Neural progenitor cell (in vitro differentiated cells): ENCODE measurements around the gene PTPRG. TPM values are rescaled to one million over a fixed set of nuclear protein-coding genes. Genes with fewer than 3 reads are reported as not detected.

Source experiments
- DNase-seq: peaks from one replicate; pipeline ENCODE4 v3.0.0-alpha.2; 2016; ENCODE audit warnings: low spot score
- H2AFZ ChIP-seq: fragments of 200-600 bp; sonication (generic); replicated peaks from 2 replicates; pipeline ENCODE4 v1.6.1; 2016; ENCODE audit warnings: antibody characterized with exemption
- H3F3A ChIP-seq: fragments of 200-600 bp; sonication (generic); 2 replicates; pipeline ENCODE4 v1.6.1; 2016; ENCODE audit warnings: antibody characterized with exemption, low read depth
- H3K27ac ChIP-seq: fragments of 200-600 bp; sonication (generic); 2 replicates; pipeline ENCODE4 v1.5.1; 2016; ENCODE audit warnings: mild to moderate bottlenecking
- H3K27me3 ChIP-seq: fragments of 200-600 bp; sonication (generic); 2 replicates; pipeline ENCODE4 v1.6.1; 2016; ENCODE audit warnings: mild to moderate bottlenecking, moderate library complexity
- H3K36me3 ChIP-seq: fragments of 200-600 bp; sonication (generic); 2 replicates; pipeline ENCODE4 v1.5.1; 2016
- H3K4me1 ChIP-seq: fragments of 200-600 bp; sonication (generic); 2 replicates; pipeline ENCODE4 v1.6.1; 2016; ENCODE audit warnings: mixed run types
- H3K4me2 ChIP-seq: fragments of 200-600 bp; sonication (generic); 2 replicates; pipeline ENCODE4 v1.6.1; 2016
- H3K4me3 ChIP-seq: fragments of 200-600 bp; sonication (generic); 2 replicates; pipeline ENCODE4 v1.5.1; 2016
- H3K79me2 ChIP-seq: fragments of 200-600 bp; sonication (generic); 2 replicates; pipeline ENCODE4 v1.6.1; 2016; ENCODE audit warnings: low read depth
- H3K9ac ChIP-seq: fragments of 200-600 bp; sonication (generic); 2 replicates; pipeline ENCODE4 v1.6.1; 2016
- H3K9me3 ChIP-seq: fragments of 200-600 bp; sonication (generic); 2 replicates; pipeline ENCODE4 v1.5.1; 2016; ENCODE audit warnings: low read depth
- H4K20me1 ChIP-seq: fragments of 200-600 bp; sonication (generic); 2 replicates; pipeline ENCODE4 v1.6.1; 2016; ENCODE audit warnings: low read depth
- H3K27ac Mint-ChIP-seq: 3 replicates; pipeline ENCODE4 v1.8.0; 2021; ENCODE audit warnings: mixed read lengths
- H3K27me3 Mint-ChIP-seq: 2 replicates; pipeline ENCODE4 v1.8.0; 2022; ENCODE audit warnings: low read depth, mild to moderate bottlenecking, inconsistent platforms, moderate library complexity, mixed read lengths; ENCODE audit not compliant: insufficient read depth
- H3K36me3 Mint-ChIP-seq: 3 replicates; pipeline ENCODE4 v1.8.0; 2021; ENCODE audit warnings: mixed read lengths
- H3K4me1 Mint-ChIP-seq: 3 replicates; pipeline ENCODE4 v1.8.0; 2021; ENCODE audit warnings: mixed read lengths
- H3K4me3 Mint-ChIP-seq: 3 replicates; pipeline ENCODE4 v1.8.0; 2021; ENCODE audit warnings: mild to moderate bottlenecking, moderate library complexity, mixed read lengths
- H3K9me3 Mint-ChIP-seq: 3 replicates; pipeline ENCODE4 v1.8.0; 2020; ENCODE audit warnings: mixed read lengths
- EZH2 ChIP-seq: fragments of 200-600 bp; sonication (generic); IDR thresholded peaks from 2 replicates; pipeline ENCODE4 v1.6.1; 2017; ENCODE audit warnings: antibody characterized with exemption, mild to moderate bottlenecking, moderate library complexity
- EZH2phosphoT487 ChIP-seq: fragments of 200-600 bp; sonication (generic); IDR thresholded peaks from 2 replicates; pipeline ENCODE4 v1.6.1; 2017; ENCODE audit warnings: antibody characterized with exemption
- total RNA-seq: library from RNA; depleted of rRNA; stranded (reverse); fragments of >200 nt; gene quantifications from 2 replicates; pipeline ENCODE4 v1.2.3, GENCODE V29; 2015; ENCODE audit warnings: low replicate concordance
- TF ChIP-seq, protein P1 (sequence below): fragments of 200-600 bp; sonication (generic); IDR thresholded peaks from 2 replicates; pipeline ENCODE4 v1.5.1; 2017; ENCODE audit warnings: antibody characterized with exemption, mild to moderate bottlenecking

The PTPRG gene
- total RNA-seq, 1 donor from 2014 or later = 65.3 TPM

DNA sequence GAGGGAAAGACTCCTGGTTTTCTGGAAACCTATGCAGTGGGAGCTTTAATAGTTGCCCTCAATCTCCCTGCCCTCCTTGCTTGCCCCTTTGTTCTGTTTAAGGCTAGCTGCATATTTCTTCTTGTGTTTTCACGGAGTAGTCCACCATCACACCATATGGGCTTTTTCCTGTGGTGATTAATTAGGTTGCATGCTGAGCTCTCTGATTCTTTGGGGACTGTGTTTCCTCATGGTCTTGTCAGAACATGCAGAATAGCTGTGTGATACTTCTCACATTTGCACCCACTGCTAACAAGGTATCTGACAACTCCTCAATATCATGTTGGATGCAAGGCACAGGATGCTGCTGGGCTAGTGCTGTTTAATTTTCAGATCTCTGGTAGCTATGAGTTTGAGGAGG, 139.6 kb downstream of the PTPRG start:
- Histone ChIP-seq H3F3A (peaks cover 37% of the 10 kb centered on the region), H3K27me3 (no peaks in the 10 kb centered on the region), H4K20me1 (peaks cover 94% of the 10 kb centered on the region), H3K4me2 (peak overlapping the region; percentile 57), H3K4me3 (no peak overlapping the region), H3K4me1 (peaks cover 49% of the 10 kb centered on the region), H3K9ac (no peak overlapping the region), H3K9me3 (no peaks in the 10 kb centered on the region), H3K27ac (no peak overlapping the region), H3K36me3 (no peaks in the 10 kb centered on the region), H2AFZ (no peak overlapping the region), H3K79me2 (peaks cover 99% of the 10 kb centered on the region)
- no peak overlapping the region for H3K4me3 Mint-ChIP-seq
- peaks cover 3% of the 10 kb centered on the region for H3K27me3 Mint-ChIP-seq
- no peaks in the 10 kb centered on the region for H3K36me3 Mint-ChIP-seq
- no peak for DNase-seq
- TF ChIP-seq EZH2 (no peak), EZH2phosphoT487 (no peak)
- TF ChIP-seq, protein P1, sequence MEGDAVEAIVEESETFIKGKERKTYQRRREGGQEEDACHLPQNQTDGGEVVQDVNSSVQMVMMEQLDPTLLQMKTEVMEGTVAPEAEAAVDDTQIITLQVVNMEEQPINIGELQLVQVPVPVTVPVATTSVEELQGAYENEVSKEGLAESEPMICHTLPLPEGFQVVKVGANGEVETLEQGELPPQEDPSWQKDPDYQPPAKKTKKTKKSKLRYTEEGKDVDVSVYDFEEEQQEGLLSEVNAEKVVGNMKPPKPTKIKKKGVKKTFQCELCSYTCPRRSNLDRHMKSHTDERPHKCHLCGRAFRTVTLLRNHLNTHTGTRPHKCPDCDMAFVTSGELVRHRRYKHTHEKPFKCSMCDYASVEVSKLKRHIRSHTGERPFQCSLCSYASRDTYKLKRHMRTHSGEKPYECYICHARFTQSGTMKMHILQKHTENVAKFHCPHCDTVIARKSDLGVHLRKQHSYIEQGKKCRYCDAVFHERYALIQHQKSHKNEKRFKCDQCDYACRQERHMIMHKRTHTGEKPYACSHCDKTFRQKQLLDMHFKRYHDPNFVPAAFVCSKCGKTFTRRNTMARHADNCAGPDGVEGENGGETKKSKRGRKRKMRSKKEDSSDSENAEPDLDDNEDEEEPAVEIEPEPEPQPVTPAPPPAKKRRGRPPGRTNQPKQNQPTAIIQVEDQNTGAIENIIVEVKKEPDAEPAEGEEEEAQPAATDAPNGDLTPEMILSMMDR = no peak
- no peak overlapping the region for H3K27ac Mint-ChIP-seq
- no peaks in the 10 kb centered on the region for H3K9me3 Mint-ChIP-seq
- H3K4me1 Mint-ChIP-seq = peaks cover 32% of the 10 kb centered on the region

DNA sequence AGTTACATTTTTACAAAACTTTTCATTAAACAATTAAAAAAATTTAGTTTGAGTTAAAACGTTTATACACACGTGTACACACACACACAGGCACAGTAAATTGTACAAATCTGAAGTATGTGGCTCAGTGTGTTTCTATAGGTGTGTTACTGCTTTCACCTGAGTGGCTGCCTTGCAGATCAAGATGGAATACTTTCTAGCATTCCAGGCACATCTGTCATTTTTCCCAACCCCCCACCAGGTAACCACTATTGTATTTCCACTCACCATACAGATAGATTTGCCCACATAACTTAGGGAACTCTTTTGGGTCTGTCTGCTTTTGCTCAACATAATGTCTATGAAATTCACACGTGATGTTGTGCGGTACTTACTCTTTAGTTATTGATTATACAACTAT, 141.1 kb downstream of the PTPRG start:
- H3K4me1 Mint-ChIP-seq = peaks cover 32% of the 10 kb centered on the region

GRCh38 chr3:61704807-61705206, 143.4 kb downstream of the PTPRG start:
- Histone ChIP-seq H3F3A (peaks cover 25% of the 10 kb centered on the region), H3K4me1 (peaks cover 34% of the 10 kb centered on the region), H4K20me1 (peaks cover 85% of the 10 kb centered on the region), H2AFZ (no peak overlapping the region), H3K36me3 (no peaks in the 10 kb centered on the region), H3K79me2 (peaks cover 99% of the 10 kb centered on the region), H3K9ac (no peak overlapping the region), H3K27ac (no peak overlapping the region), H3K27me3 (no peaks in the 10 kb centered on the region), H3K4me3 (no peak overlapping the region), H3K9me3 (no peaks in the 10 kb centered on the region), H3K4me2 (no peak overlapping the region)
- H3K4me1 Mint-ChIP-seq = peaks cover 28% of the 10 kb centered on the region
- H3K4me3 Mint-ChIP-seq = no peak overlapping the region
- H3K36me3 Mint-ChIP-seq = peaks cover 3% of the 10 kb centered on the region
- TF ChIP-seq, protein P1 = no peak
- TF ChIP-seq EZH2phosphoT487 = no peak
- no peak for TF ChIP-seq EZH2
- no peak overlapping the region for H3K27ac Mint-ChIP-seq
- peaks cover 3% of the 10 kb centered on the region for H3K9me3 Mint-ChIP-seq
- DNase-seq = no peak
- no peaks in the 10 kb centered on the region for H3K27me3 Mint-ChIP-seq

More for the DNA sequence above, 141.1 kb downstream of the PTPRG start:
- peaks cover 24% of the 10 kb centered on the region for H3F3A ChIP-seq
- H3K36me3 Mint-ChIP-seq = peaks cover 3% of the 10 kb centered on the region
- peaks cover 3% of the 10 kb centered on the region for H3K9me3 Mint-ChIP-seq
- TF ChIP-seq, protein P1 = no peak
- TF ChIP-seq EZH2phosphoT487 (no peak), EZH2 (no peak)
- no peak overlapping the region for H3K9ac ChIP-seq
- peaks cover 39% of the 10 kb centered on the region for H3K4me1 ChIP-seq
- no peaks in the 10 kb centered on the region for H3K9me3 ChIP-seq
- peaks cover 99% of the 10 kb centered on the region for H3K79me2 ChIP-seq
- H2AFZ ChIP-seq = no peak overlapping the region
- no peak overlapping the region for H3K27ac Mint-ChIP-seq
- no peak overlapping the region for H3K4me3 Mint-ChIP-seq
- H3K4me3 ChIP-seq = no peak overlapping the region
- no peak overlapping the region for H3K4me2 ChIP-seq
- no peaks in the 10 kb centered on the region for H3K36me3 ChIP-seq
- H3K27ac ChIP-seq = no peak overlapping the region
- H4K20me1 ChIP-seq = peaks cover 84% of the 10 kb centered on the region
- H3K27me3 Mint-ChIP-seq = no peaks in the 10 kb centered on the region
- no peaks in the 10 kb centered on the region for H3K27me3 ChIP-seq
- DNase-seq = no peak
